WTC11 (cell line): Measurements from ENCODE around the gene PTGR2. TPM values are rescaled to one million over a fixed set of nuclear protein-coding genes. Genes with fewer than 3 reads are reported as not detected.

Experiments used
- ATAC-seq: fragments of 200-7000 bp; cut with Tn5 transposase; 2 replicates; pipeline ENCODE4 v1.10.0; 2021; ENCODE audit warnings: mild to moderate bottlenecking, moderate library complexity
- CTCF ChIA-PET: fragments of 300-600 bp; sonication (Branson Sonifier 250); formaldehyde crosslinking; loops from one replicate; lab custom pipeline; 2021; ENCODE audit warnings: antibody characterized with exemption; lab: Charles Lee
- POLR2A ChIA-PET: fragments of 350-600 bp; sonication (Branson Sonifier 250); formaldehyde crosslinking; loops from one replicate; lab custom pipeline; 2021; ENCODE audit warnings: antibody characterized with exemption; lab: Charles Lee
- DNase-seq: peaks from one replicate; pipeline ENCODE4 v3.0.0; 2021; ENCODE audit warnings: low spot score
- H3K27ac Mint-ChIP-seq: 2 replicates; pipeline ENCODE4 v1.8.0; 2021; ENCODE audit warnings: mixed read lengths
- H3K27me3 Mint-ChIP-seq: 2 replicates; pipeline ENCODE4 v1.8.0; 2021; ENCODE audit warnings: low read depth, mild to moderate bottlenecking, moderate library complexity, mixed read lengths
- H3K36me3 Mint-ChIP-seq: 2 replicates; pipeline ENCODE4 v1.8.0; 2021; ENCODE audit warnings: mixed read lengths
- H3K4me1 Mint-ChIP-seq: 2 replicates; pipeline ENCODE4 v1.8.0; 2022; ENCODE audit warnings: mixed read lengths
- H3K4me3 Mint-ChIP-seq: 2 replicates; pipeline ENCODE4 v1.8.0; 2021; ENCODE audit warnings: mild to moderate bottlenecking, moderate library complexity, mixed read lengths
- H3K9me3 Mint-ChIP-seq: 2 replicates; pipeline ENCODE4 v1.8.0; 2021; ENCODE audit warnings: mixed read lengths
- CREM ChIP-seq: sonication (generic); formaldehyde crosslinking; IDR thresholded peaks from 2 replicates; pipeline ENCODE4 v1.8.1; 2022; ENCODE audit warnings: mild to moderate bottlenecking, missing genetic modification reagents, moderate library complexity
- ETV6 ChIP-seq: sonication (generic); formaldehyde crosslinking; IDR thresholded peaks from 2 replicates; pipeline ENCODE4 v1.8.1; 2022; ENCODE audit warnings: mild to moderate bottlenecking, missing genetic modification reagents
- GABPB1 ChIP-seq: sonication (generic); formaldehyde crosslinking; IDR thresholded peaks from 2 replicates; pipeline ENCODE4 v1.8.1; 2023; ENCODE audit warnings: mild to moderate bottlenecking, missing genetic modification reagents
- JAZF1 ChIP-seq: fragments of 250-450 bp; sonication (Bioruptor Pico); IDR thresholded peaks from 2 replicates; pipeline ENCODE4 v1.9.0; 2021; ENCODE audit warnings: moderate library complexity, mild to moderate bottlenecking, inconsistent platforms
- MXD4 ChIP-seq: fragments of 250-450 bp; sonication (Bioruptor Pico); IDR thresholded peaks from 2 replicates; pipeline ENCODE4 v1.8.0; 2021; ENCODE audit warnings: mild to moderate bottlenecking, moderate library complexity, borderline replicate concordance
- RORB ChIP-seq: fragments of 250-450 bp; sonication (Bioruptor Pico); IDR thresholded peaks from 2 replicates; pipeline ENCODE4 v1.9.0; 2021; ENCODE audit warnings: mild to moderate bottlenecking
- TP53 ChIP-seq: sonication (generic); formaldehyde crosslinking; IDR thresholded peaks from 2 replicates; pipeline ENCODE4 v1.8.1; 2023; ENCODE audit warnings: mild to moderate bottlenecking, missing genetic modification reagents
- ZNF121 ChIP-seq: sonication (generic); formaldehyde crosslinking; IDR thresholded peaks from 2 replicates; pipeline ENCODE4 v1.8.0; 2023; ENCODE audit warnings: missing genetic modification reagents
- ZNF423 ChIP-seq: fragments of 250-450 bp; sonication (Bioruptor Pico); IDR thresholded peaks from 2 replicates; pipeline ENCODE4 v2.1.2; 2022; ENCODE audit warnings: mild to moderate bottlenecking, moderate library complexity
- total RNA-seq: library from RNA; stranded (reverse); gene quantifications from 3 replicates; pipeline ENCODE4 v1.2.3, GENCODE V29; 2021
- TF ChIP-seq, protein P1 (sequence below): sonication (generic); formaldehyde crosslinking; IDR thresholded peaks from 2 replicates; pipeline ENCODE4 v1.8.0; 2022; ENCODE audit warnings: mild to moderate bottlenecking, missing genetic modification reagents
- TF ChIP-seq, protein P2 (sequence below): sonication (generic); formaldehyde crosslinking; IDR thresholded peaks from 2 replicates; pipeline ENCODE4 v1.8.1; 2022; ENCODE audit warnings: low read depth, mild to moderate bottlenecking, moderate library complexity, missing genetic modification reagents, borderline replicate concordance
- TF ChIP-seq, protein P3 (sequence below): sonication (generic); formaldehyde crosslinking; IDR thresholded peaks from 2 replicates; pipeline ENCODE4 v1.8.1; 2022; ENCODE audit warnings: mild to moderate bottlenecking, missing genetic modification reagents, moderate library complexity, borderline replicate concordance
- TF ChIP-seq, protein P4 (sequence below): fragments of 250-450 bp; sonication (Bioruptor Pico); IDR thresholded peaks from 2 replicates; pipeline ENCODE4 v1.8.0; 2021; ENCODE audit warnings: mild to moderate bottlenecking
- TF ChIP-seq, protein P5 (sequence below): sonication (generic); formaldehyde crosslinking; IDR thresholded peaks from 2 replicates; pipeline ENCODE4 v1.8.1; 2023; ENCODE audit warnings: mild to moderate bottlenecking, moderate library complexity, missing genetic modification reagents
- TF ChIP-seq, protein P6 (sequence below): sonication (generic); formaldehyde crosslinking; IDR thresholded peaks from 2 replicates; pipeline ENCODE4 v1.8.0; 2022; ENCODE audit warnings: missing genetic modification reagents
- TF ChIP-seq, protein P7 (sequence below): sonication (generic); formaldehyde crosslinking; conservative IDR thresholded peaks from 2 replicates; pipeline ENCODE4 v1.8.1; 2023; ENCODE audit warnings: mild to moderate bottlenecking, low read depth, missing genetic modification reagents, moderate library complexity

The PTGR2 gene
- total RNA-seq, 1 experiment from 2014 or later, result 20.7 TPM

DNA sequence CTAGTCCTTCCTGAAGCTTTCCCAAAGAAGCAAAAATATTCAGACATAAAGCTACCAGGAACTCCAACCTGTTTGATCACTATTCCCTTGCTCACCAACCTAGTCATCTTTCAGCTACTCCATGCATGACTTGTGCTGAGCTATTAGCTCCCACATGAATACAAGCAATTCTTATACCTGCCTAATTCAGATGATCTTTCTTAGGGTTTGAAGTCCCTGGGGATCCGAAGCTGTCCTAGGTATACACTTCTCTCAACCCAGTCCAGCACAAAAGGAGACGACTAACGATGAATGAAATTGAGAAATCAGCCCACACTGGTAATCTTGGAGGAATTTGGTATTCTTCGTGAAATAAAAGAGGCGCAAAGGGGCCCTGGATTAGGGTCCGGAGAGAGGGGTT lies 631 bp upstream of the PTGR2 start:
- Mint-ChIP-seq H3K36me3 (no peaks in the 10 kb centered on the region), H3K27ac (peak overlapping the region; percentile 75), H3K27me3 (no peaks in the 10 kb centered on the region), H3K4me3 (peak overlapping the region; percentile 98), H3K9me3 (no peaks in the 10 kb centered on the region; the same call in 1 of the 2 replicates), H3K4me1 (peaks cover 22% of the 10 kb centered on the region)
- TF ChIP-seq ETV6 (CRISPR knock-in tag) (no peak), JAZF1 (CRISPR knock-in tag) (no peak), ZNF121 (CRISPR knock-in tag) (no peak), GABPB1 (CRISPR knock-in tag) (no peak), RORB (CRISPR knock-in tag) (no peak), CREM (no peak), MXD4 (CRISPR knock-in tag) (no peak), TP53 (no peak), ZNF423 (CRISPR knock-in tag) (no peak)
- TF ChIP-seq, protein P1, sequence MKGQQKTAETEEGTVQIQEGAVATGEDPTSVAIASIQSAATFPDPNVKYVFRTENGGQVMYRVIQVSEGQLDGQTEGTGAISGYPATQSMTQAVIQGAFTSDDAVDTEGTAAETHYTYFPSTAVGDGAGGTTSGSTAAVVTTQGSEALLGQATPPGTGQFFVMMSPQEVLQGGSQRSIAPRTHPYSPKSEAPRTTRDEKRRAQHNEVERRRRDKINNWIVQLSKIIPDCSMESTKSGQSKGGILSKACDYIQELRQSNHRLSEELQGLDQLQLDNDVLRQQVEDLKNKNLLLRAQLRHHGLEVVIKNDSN, result no peak
- TF ChIP-seq, protein P2, sequence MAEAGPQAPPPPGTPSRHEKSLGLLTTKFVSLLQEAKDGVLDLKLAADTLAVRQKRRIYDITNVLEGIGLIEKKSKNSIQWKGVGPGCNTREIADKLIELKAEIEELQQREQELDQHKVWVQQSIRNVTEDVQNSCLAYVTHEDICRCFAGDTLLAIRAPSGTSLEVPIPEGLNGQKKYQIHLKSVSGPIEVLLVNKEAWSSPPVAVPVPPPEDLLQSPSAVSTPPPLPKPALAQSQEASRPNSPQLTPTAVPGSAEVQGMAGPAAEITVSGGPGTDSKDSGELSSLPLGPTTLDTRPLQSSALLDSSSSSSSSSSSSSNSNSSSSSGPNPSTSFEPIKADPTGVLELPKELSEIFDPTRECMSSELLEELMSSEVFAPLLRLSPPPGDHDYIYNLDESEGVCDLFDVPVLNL, result no peak
- TF ChIP-seq, protein P3, sequence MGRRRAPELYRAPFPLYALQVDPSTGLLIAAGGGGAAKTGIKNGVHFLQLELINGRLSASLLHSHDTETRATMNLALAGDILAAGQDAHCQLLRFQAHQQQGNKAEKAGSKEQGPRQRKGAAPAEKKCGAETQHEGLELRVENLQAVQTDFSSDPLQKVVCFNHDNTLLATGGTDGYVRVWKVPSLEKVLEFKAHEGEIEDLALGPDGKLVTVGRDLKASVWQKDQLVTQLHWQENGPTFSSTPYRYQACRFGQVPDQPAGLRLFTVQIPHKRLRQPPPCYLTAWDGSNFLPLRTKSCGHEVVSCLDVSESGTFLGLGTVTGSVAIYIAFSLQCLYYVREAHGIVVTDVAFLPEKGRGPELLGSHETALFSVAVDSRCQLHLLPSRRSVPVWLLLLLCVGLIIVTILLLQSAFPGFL (CRISPR knock-in tag), result no peak
- TF ChIP-seq, protein P4, sequence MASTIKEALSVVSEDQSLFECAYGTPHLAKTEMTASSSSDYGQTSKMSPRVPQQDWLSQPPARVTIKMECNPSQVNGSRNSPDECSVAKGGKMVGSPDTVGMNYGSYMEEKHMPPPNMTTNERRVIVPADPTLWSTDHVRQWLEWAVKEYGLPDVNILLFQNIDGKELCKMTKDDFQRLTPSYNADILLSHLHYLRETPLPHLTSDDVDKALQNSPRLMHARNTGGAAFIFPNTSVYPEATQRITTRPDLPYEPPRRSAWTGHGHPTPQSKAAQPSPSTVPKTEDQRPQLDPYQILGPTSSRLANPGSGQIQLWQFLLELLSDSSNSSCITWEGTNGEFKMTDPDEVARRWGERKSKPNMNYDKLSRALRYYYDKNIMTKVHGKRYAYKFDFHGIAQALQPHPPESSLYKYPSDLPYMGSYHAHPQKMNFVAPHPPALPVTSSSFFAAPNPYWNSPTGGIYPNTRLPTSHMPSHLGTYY (CRISPR knock-in tag), result no peak
- TF ChIP-seq, protein P5, sequence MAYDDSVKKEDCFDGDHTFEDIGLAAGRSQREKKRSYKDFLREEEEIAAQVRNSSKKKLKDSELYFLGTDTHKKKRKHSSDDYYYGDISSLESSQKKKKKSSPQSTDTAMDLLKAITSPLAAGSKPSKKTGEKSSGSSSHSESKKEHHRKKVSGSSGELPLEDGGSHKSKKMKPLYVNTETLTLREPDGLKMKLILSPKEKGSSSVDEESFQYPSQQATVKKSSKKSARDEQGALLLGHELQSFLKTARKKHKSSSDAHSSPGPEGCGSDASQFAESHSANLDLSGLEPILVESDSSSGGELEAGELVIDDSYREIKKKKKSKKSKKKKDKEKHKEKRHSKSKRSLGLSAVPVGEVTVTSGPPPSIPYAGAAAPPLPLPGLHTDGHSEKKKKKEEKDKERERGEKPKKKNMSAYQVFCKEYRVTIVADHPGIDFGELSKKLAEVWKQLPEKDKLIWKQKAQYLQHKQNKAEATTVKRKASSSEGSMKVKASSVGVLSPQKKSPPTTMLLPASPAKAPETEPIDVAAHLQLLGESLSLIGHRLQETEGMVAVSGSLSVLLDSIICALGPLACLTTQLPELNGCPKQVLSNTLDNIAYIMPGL (CRISPR knock-in tag), result no peak
- TF ChIP-seq, protein P6, sequence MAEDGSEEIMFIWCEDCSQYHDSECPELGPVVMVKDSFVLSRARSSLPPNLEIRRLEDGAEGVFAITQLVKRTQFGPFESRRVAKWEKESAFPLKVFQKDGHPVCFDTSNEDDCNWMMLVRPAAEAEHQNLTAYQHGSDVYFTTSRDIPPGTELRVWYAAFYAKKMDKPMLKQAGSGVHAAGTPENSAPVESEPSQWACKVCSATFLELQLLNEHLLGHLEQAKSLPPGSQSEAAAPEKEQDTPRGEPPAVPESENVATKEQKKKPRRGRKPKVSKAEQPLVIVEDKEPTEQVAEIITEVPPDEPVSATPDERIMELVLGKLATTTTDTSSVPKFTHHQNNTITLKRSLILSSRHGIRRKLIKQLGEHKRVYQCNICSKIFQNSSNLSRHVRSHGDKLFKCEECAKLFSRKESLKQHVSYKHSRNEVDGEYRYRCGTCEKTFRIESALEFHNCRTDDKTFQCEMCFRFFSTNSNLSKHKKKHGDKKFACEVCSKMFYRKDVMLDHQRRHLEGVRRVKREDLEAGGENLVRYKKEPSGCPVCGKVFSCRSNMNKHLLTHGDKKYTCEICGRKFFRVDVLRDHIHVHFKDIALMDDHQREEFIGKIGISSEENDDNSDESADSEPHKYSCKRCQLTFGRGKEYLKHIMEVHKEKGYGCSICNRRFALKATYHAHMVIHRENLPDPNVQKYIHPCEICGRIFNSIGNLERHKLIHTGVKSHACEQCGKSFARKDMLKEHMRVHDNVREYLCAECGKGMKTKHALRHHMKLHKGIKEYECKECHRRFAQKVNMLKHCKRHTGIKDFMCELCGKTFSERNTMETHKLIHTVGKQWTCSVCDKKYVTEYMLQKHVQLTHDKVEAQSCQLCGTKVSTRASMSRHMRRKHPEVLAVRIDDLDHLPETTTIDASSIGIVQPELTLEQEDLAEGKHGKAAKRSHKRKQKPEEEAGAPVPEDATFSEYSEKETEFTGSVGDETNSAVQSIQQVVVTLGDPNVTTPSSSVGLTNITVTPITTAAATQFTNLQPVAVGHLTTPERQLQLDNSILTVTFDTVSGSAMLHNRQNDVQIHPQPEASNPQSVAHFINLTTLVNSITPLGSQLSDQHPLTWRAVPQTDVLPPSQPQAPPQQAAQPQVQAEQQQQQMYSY (CRISPR knock-in tag), result no peak
- TF ChIP-seq, protein P7, sequence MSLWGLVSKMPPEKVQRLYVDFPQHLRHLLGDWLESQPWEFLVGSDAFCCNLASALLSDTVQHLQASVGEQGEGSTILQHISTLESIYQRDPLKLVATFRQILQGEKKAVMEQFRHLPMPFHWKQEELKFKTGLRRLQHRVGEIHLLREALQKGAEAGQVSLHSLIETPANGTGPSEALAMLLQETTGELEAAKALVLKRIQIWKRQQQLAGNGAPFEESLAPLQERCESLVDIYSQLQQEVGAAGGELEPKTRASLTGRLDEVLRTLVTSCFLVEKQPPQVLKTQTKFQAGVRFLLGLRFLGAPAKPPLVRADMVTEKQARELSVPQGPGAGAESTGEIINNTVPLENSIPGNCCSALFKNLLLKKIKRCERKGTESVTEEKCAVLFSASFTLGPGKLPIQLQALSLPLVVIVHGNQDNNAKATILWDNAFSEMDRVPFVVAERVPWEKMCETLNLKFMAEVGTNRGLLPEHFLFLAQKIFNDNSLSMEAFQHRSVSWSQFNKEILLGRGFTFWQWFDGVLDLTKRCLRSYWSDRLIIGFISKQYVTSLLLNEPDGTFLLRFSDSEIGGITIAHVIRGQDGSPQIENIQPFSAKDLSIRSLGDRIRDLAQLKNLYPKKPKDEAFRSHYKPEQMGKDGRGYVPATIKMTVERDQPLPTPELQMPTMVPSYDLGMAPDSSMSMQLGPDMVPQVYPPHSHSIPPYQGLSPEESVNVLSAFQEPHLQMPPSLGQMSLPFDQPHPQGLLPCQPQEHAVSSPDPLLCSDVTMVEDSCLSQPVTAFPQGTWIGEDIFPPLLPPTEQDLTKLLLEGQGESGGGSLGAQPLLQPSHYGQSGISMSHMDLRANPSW (CRISPR knock-in tag), result no peak
- POLR2A ChIA-PET, result interaction anchor here (0.5 to 2.5 kb wide), 12 partner anchors 9 to 351 kb away, joined by 3 to 10 read pairs (median 3); partner anchors contain the start of gene ZNF410
- ATAC-seq (no peak), DNase-seq (no peak)
- CTCF ChIA-PET, result interaction anchor here (1.0 to 1.8 kb wide), 10 partner anchors 9 to 218 kb away, joined by 3 to 15 read pairs (median 4); partner anchors contain the start of gene ZNF410
